HL-60 (cell line): Measurements from ENCODE around the gene RPL19.

Source experiments
- DNase-seq, 2 experiments: peaks; one replicate each; pipeline ENCODE4 v3.0.0-alpha.2; 2010 to 2020; ENCODE audit warnings: low read depth in 1 of 2, low spot score in 1 of 2
- H3K27ac ChIP-seq: fragments of 250-450 bp; sonication (Bioruptor Pico); replicated peaks from 2 replicates; pipeline ENCODE4 v1.5.1; 2020; ENCODE audit warnings: mild to moderate bottlenecking, moderate library complexity
- H3K27me3 ChIP-seq: fragments of 250-450 bp; sonication (Bioruptor Pico); 2 replicates; pipeline ENCODE4 v1.5.1; 2021; ENCODE audit warnings: mild to moderate bottlenecking, moderate library complexity; ENCODE audit not compliant: insufficient read depth, poor library complexity, severe bottlenecking
- H3K4me3 ChIP-seq: replicated peaks from 2 replicates; pipeline ENCODE4 v1.5.1; 2011; ENCODE audit warnings: mild to moderate bottlenecking, control low read depth, low read length; ENCODE audit not compliant: insufficient read depth
- GABPA ChIP-seq: IDR thresholded peaks from 2 replicates; pipeline ENCODE4 v1.6.1; 2012; ENCODE audit warnings: low read depth
- POLR2AphosphoS5 ChIP-seq: IDR thresholded peaks from 2 replicates; pipeline ENCODE4 v1.6.1; 2012; ENCODE audit warnings: low read depth
- SPI1 ChIP-seq: IDR thresholded peaks from 2 replicates; pipeline ENCODE4 v1.6.1; 2012; ENCODE audit warnings: low read depth, mild to moderate bottlenecking, borderline replicate concordance
- TF ChIP-seq, protein P1 (sequence below): IDR thresholded peaks from 2 replicates; pipeline ENCODE4 v1.6.1; 2012; ENCODE audit warnings: low read depth; ENCODE audit not compliant: insufficient replicate concordance
- TF ChIP-seq, protein P2 (sequence below): IDR thresholded peaks from one replicate; pipeline ENCODE4 v1.5.1; 2011; ENCODE audit warnings: low read length, control low read depth, inconsistent platforms; ENCODE audit not compliant: insufficient read depth

RPL19 gene

DNA sequence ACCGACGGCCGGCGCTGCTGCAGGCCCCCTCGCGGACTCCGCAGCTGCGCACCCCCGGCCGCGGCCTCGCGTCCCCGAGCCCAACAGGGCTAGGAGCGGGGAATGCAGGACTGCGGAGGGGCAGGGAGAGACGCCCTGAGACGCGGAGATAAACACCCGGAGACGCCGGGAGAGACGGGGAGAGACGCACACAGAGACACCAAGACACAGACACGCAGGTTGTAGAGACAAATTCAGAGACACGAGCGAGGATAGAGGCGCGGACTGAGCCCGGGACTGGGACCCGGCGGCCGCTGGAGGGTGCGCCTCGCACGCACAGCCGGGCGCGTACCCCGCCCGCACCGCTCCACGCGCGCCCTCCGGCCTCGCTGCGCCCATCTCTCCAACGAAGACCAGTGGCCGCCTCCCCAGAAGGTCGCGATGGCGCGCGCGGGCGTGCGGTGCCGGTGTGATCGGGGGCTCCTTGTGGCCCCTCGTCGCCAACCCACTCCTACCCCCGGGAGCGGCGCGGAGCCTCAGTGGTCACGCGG, 24.8 kb downstream of the RPL19 start:
- no peak for TF ChIP-seq GABPA
- TF ChIP-seq POLR2AphosphoS5, result no peak
- no peak for TF ChIP-seq SPI1
- TF ChIP-seq, protein P1, sequence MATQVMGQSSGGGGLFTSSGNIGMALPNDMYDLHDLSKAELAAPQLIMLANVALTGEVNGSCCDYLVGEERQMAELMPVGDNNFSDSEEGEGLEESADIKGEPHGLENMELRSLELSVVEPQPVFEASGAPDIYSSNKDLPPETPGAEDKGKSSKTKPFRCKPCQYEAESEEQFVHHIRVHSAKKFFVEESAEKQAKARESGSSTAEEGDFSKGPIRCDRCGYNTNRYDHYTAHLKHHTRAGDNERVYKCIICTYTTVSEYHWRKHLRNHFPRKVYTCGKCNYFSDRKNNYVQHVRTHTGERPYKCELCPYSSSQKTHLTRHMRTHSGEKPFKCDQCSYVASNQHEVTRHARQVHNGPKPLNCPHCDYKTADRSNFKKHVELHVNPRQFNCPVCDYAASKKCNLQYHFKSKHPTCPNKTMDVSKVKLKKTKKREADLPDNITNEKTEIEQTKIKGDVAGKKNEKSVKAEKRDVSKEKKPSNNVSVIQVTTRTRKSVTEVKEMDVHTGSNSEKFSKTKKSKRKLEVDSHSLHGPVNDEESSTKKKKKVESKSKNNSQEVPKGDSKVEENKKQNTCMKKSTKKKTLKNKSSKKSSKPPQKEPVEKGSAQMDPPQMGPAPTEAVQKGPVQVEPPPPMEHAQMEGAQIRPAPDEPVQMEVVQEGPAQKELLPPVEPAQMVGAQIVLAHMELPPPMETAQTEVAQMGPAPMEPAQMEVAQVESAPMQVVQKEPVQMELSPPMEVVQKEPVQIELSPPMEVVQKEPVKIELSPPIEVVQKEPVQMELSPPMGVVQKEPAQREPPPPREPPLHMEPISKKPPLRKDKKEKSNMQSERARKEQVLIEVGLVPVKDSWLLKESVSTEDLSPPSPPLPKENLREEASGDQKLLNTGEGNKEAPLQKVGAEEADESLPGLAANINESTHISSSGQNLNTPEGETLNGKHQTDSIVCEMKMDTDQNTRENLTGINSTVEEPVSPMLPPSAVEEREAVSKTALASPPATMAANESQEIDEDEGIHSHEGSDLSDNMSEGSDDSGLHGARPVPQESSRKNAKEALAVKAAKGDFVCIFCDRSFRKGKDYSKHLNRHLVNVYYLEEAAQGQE, result no peak
- TF ChIP-seq, protein P2, sequence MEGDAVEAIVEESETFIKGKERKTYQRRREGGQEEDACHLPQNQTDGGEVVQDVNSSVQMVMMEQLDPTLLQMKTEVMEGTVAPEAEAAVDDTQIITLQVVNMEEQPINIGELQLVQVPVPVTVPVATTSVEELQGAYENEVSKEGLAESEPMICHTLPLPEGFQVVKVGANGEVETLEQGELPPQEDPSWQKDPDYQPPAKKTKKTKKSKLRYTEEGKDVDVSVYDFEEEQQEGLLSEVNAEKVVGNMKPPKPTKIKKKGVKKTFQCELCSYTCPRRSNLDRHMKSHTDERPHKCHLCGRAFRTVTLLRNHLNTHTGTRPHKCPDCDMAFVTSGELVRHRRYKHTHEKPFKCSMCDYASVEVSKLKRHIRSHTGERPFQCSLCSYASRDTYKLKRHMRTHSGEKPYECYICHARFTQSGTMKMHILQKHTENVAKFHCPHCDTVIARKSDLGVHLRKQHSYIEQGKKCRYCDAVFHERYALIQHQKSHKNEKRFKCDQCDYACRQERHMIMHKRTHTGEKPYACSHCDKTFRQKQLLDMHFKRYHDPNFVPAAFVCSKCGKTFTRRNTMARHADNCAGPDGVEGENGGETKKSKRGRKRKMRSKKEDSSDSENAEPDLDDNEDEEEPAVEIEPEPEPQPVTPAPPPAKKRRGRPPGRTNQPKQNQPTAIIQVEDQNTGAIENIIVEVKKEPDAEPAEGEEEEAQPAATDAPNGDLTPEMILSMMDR, result no peak
- H3K4me3 ChIP-seq, result no peak overlapping the region; the same call in 1 of the 2 replicates
- no peak for DNase-seq
- H3K27ac ChIP-seq, result no peak overlapping the region
- H3K27me3 ChIP-seq, result peaks cover 38% of the 10 kb centered on the region

DNA sequence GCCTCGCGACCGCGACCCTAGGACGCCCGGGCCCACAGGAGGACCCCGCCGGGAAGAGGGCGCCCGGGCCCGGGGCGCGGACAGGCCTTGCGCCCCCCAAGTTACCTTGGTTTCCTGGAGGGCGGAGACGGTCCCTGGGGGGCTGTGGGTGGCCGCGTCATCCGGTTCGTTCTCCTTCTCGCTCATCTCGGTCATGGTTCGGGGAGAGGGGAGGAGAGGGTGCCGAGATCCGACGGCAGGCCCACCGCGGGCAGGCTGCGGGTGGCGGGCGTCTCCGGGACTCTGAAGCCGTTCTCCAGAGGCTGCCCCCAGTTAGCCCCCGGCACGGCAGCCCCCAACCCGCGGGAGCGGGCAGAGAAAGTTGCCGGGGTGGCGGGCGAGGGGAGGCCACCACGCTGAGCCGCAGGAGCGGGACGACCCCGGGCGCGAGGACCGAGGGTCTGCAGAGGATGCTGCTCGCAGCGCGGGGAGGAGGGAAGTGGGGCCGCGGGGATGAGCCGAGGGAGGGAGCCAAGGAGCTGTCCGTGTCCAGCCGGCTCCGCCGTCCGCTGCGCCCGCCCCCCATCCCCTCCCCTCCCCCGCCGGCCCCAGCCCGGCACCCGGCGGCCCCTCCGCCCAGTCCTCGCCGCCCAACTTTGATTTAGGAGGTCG, 25.4 kb downstream of the RPL19 start, which contains the start of gene STAC2:
Gene STAC2, minus strand, starts transcription at position 638 of the 651 bp plus-strand sequence. Its CDS starts 443 bp downstream, at position 195.
- DNase-seq, result no peak
- TF ChIP-seq SPI1 (no peak), POLR2AphosphoS5 (no peak), GABPA (no peak)
- TF ChIP-seq, protein P1, result no peak
- TF ChIP-seq, protein P2, result no peak
- Histone ChIP-seq H3K27me3 (peaks cover 38% of the 10 kb centered on the region), H3K27ac (no peak within 1 kb of the TSS), H3K4me3 (no peak within 1 kb of the TSS; the same call in 1 of the 2 replicates)

GRCh38 chr17:39225959-39226683, 26.0 kb downstream of the RPL19 start:
- Histone ChIP-seq H3K4me3 (no peak overlapping the region), H3K27ac (no peak overlapping the region), H3K27me3 (peaks cover 38% of the 10 kb centered on the region)
- DNase-seq, result no peak
- TF ChIP-seq POLR2AphosphoS5, result no peak
- TF ChIP-seq, protein P1, result no peak
- TF ChIP-seq, protein P2, result no peak
- no peak for TF ChIP-seq SPI1
- TF ChIP-seq GABPA, result no peak
